Fibroblast of skin of right biceps (primary cell): Measurements from ENCODE around the gene ZSWIM5.
"Not testable (repeated sequence)": the region's sequence is repeated elsewhere in the genome, so short reads cannot be mapped to it uniquely, and the experiment has no call there.

Experiments
- DNase-seq: peaks from one replicate; pipeline ENCODE4 v3.0.0-alpha.2; 2013

Gene ZSWIM5

GRCh38 chr1:45084562-45084961 is 121.8 kb downstream of the ZSWIM5 start:
- no peak for DNase-seq

GRCh38 chr1:45079533-45079932 is 126.9 kb downstream of the ZSWIM5 start:
- no peak for DNase-seq

- DNase-seq = not testable (repeated sequence)
Observed at GRCh38 chr1:45076959-45077358, 129.4 kb downstream of the ZSWIM5 start.

GRCh38 chr1:45071567-45071966 is 134.8 kb downstream of the ZSWIM5 start:
- no peak for DNase-seq

GRCh38 chr1:45067806-45068205 is 138.6 kb downstream of the ZSWIM5 start:
- DNase-seq = no peak

GRCh38 chr1:45065083-45065482 is 141.3 kb downstream of the ZSWIM5 start:
- DNase-seq = no peak

DNA sequence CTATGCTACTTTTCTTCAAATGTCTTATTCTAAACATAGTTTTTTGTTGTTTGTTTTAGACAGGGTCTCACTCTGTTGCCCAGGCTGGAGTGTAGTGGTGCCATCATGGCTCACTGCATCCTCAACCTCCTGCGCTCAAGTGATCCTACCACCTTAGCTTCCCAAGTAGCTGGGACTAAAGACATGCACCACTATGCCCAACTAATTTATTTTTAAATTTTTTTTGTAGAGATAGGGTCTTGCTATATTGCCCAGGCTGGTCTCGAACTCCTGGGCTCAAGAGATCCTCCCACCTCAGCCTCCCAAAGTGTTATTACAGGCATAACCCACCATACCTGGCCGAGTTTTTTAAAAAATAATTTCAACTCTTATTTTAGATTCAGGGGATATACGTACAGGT is 143.9 kb downstream of the ZSWIM5 start:
- DNase-seq = not testable (repeated sequence)

- no peak for DNase-seq
Observed at GRCh38 chr1:45059829-45060228, 146.6 kb downstream of the ZSWIM5 start.

DNA sequence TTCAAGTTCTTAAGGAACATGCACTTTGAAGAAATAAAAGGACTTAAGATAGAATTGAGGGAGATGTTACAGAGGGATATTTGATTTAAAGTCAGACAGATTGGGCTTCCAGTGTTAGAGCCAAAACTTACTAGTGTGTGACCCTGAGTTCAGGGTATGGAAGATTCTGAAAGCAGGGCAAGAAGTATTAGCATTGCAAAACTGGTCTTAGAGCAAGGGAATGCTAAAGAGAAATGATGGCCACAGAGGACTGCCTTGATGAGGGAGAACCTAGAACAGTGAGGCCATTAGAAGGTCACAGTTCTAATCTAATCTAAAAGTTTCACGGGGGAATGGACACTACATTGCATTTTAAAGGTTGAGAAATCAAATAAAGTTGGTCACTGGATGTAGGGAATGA is 148.9 kb downstream of the ZSWIM5 start:
- no peak for DNase-seq

DNA sequence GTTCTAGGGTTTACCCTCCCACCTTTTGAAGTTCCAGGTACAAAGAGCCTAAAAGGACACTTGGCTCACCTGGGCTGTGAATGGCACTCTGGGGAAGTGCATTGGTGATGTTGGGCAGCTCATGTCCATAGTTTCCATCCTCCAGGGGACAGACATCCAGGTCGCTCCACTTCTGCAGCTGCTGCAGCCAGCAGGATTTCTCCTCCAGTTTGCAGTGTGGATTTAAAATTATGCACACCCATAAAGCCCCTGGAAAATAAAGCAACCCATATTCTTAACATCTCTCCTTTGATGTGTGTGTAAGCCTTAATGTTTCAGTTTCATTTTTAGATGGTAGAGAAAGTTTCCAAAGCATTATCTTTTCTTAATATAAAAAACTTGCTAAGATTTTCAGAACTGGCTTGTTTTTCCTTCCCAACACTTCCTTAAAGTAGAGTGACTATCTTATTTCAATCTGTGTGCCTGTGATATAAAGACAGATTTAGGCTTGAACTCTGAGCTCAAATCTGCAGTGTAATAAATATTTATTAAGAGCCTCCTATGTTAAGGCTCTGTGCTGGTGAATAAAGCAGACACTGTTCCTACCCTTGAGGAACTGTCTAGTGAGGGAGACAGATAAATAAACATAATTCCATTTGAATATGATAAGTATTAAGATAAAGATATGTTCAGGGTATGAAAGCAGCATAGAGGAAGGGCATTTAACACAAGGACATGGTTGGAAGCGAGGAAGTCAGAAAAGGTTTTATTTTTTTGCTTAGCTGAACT is 155.2 kb downstream of the ZSWIM5 start:
- DNase-seq = no peak

GRCh38 chr1:45047032-45047431 is 159.4 kb downstream of the ZSWIM5 start:
- DNase-seq = no peak

DNA sequence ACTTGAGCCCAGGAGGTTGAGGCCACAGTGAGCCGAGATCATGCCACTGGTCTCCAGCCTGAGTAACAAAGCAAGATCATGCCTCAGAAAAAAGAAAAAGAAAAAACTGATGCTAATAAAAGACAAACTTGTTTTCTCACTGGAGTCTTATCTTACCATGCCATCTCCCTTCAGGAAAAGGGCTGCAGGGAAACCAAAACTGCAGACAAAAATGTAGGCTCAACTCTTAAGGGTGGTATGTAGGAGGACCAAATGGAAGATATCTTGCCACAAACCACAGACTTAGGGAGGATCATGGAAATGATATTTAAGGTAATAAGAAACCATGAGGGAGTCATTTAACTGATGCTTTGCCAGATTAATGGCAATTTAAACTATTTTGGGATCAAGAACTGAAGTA is 161.5 kb downstream of the ZSWIM5 start:
- DNase-seq = no peak

GRCh38 chr1:45043094-45043493 is 163.3 kb downstream of the ZSWIM5 start:
- DNase-seq = no peak

GRCh38 chr1:45040297-45040696 is 166.1 kb downstream of the ZSWIM5 start:
- no peak for DNase-seq

DNA sequence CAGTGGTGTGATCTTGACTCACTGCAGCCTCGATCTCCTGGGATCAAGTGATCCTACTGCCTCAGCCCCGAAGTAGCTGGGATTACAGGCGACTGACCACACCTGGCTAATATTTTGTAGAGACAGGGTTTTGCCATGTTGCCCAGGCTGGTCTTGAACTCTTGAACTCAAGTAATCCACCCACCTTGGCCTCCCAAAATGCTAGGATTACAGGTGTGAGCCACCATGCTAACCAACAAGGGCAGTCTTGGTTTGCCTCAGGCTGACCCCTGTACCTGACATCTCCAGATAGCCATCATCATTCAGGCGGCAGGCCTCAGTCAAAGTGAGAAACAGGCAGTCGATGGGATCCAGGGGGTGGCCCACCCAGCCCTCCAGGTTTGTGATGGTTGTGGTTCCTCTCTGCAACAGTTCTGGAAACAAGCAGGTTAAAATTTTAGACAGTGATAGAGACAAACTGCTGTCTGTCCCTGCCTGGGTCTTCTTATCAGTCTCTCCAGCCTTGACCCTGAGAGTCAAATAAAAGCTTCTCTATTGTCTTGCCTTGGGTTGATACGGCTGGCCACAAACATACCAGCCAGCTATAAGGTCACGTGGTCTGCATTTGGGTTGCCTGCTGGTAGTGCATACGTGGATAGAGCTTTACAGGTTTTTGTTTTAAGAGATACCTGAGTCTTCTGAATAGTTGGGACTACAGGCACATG is 167.6 kb downstream of the ZSWIM5 start:
- DNase-seq = no peak

DNA sequence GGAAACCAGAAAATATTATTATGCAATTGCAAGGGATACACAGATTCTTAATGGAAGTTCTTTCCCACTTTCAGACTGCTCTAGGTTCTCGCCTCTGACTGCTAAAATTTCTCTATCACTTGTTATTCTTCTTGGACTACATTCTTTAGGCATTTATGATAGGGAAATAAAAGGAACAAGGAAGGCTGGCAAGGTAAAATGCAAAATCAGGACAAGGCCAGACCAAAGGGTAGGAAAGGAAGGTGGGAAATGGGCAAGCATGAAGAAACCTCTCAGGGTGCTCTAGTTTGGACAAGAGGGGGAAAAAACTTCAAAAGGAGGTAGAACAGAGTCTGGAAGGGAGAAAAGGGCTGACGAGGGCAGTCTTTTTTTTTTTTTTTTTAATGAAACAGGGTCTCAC is 168.2 kb downstream of the ZSWIM5 start:
- no peak for DNase-seq

DNA sequence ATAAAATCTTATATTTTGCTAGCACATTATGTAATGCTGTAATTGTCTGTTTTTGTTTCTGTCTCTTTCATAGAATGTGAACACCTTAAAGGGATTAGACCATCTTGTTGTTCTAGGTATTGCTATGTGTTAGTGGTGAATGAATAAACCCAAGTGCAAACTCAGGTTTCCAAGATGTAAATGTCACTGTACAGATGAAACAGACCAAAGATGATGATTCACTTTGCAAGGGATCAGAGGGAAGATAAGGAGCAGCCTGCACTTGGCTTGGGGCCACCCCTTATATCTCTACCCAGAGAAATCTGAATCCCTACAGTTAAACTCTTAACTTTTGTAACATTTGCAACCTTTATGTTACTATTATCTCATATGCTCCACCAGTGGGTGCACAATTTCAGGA is 168.9 kb downstream of the ZSWIM5 start:
- DNase-seq = no peak

DNA sequence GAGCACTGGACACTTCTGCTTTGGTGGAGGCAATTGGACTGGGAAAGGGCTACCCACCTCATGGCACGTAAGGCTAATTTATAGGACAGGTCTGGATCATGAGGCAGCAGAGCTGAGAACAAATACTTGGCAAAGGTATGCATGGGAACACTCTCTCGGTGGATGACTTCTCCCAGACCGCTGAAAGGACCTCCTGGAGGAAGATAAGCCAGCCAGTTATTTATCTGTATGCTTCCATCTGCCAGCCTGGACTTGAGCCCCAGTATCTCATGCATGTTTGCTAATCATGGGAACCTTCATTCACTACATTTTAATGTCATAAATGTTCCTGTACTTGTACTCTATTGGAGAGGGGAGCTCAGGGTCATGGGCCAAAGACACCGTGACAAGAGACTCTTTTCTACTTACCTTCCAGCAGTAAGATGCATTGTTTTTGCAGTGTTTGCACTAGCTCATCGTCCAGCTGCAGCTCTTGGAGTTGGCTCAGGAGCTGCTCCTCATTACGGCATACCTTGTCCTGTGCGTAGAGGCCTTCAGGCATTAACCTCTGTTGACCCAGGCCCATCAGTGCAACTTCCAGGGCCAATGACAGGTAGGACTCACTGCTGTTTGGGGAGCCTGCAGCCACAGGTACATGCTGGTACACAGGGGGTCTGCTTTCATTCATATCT is 170.6 kb downstream of the ZSWIM5 start:
- no peak for DNase-seq

- DNase-seq = no peak
Observed at GRCh38 chr1:45033356-45033755, 173.0 kb downstream of the ZSWIM5 start.

GRCh38 chr1:45032837-45033236 is 173.6 kb downstream of the ZSWIM5 start:
- DNase-seq = no peak

GRCh38 chr1:45026446-45026845 is 180.0 kb downstream of the ZSWIM5 start:
- no peak for DNase-seq

DNA sequence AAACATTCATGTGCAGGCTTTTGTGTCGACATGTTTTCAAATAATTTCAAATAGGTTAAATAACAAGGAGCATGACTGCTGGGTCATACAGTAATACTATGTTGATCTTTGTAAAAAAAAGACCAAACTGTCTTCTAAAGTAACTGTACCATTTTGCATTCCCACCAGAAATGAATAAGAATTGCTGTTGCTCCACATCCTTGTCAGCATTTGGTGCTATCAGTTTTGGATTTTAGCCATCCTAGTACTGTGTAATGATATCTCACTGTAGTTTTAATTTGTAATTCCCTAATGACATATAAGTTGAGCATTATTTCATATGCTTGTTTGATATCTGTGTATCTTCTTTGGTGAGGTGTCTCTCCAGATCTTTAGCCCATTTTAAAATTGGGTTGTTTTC is 182.7 kb downstream of the ZSWIM5 start:
- no peak for DNase-seq

GRCh38 chr1:45018599-45019230 is 187.7 kb downstream of the ZSWIM5 start:
- DNase-seq = peak; percentile 42

DNA sequence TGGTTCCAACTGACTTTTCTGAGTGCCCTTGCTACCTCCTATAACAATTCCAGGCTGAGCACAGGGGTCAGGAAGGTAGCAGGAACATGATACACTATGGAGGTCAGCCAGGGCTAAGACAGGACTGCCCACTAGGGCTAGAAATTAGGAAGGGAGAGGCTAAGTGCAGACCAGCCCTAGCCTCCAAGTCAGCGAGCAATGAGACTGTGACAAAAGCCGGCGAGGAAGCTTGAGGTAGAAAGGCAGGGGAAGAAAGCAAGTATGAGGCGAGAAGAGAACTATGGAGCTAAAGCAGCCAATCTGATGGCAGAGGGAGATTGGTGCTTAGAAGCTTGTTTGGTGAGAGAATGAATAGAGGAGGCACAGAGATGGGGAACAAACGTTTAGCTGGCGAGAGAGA is 189.6 kb downstream of the ZSWIM5 start:
- DNase-seq = no peak
